ENCODE measurements around the gene THAP4. TPM values are rescaled to one million over a fixed set of nuclear protein-coding genes. Genes with fewer than 3 reads are reported as not detected.

Gene THAP4
- total RNA-seq, 1 donor from 2014 or later = 61.0 TPM

DNA sequence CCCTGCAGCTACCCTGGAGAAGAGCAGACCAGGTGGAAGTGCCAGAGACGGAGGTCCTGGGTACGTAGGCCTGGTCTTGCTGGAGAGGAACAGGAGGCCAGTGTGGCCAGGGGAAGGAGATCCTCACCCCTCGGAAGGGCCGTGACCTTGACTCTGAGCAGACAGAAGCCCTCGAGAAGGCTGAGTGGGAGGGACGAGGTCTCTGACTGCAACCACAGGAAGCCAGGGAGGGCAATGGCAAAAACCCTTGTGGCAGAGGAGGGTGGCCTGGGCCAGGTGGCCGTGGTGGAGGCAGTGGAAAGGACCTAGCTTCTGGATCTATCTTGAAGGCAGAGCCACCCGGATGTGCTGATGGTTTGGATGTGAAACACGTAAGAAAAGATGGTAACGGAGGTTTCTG, 28.1 kb downstream of the THAP4 start:
- H3K36me3 Mint-ChIP-seq (ENCODE audit: insufficient read depth) = no peaks in the 10 kb centered on the region
- TF ChIP-seq, protein P1, sequence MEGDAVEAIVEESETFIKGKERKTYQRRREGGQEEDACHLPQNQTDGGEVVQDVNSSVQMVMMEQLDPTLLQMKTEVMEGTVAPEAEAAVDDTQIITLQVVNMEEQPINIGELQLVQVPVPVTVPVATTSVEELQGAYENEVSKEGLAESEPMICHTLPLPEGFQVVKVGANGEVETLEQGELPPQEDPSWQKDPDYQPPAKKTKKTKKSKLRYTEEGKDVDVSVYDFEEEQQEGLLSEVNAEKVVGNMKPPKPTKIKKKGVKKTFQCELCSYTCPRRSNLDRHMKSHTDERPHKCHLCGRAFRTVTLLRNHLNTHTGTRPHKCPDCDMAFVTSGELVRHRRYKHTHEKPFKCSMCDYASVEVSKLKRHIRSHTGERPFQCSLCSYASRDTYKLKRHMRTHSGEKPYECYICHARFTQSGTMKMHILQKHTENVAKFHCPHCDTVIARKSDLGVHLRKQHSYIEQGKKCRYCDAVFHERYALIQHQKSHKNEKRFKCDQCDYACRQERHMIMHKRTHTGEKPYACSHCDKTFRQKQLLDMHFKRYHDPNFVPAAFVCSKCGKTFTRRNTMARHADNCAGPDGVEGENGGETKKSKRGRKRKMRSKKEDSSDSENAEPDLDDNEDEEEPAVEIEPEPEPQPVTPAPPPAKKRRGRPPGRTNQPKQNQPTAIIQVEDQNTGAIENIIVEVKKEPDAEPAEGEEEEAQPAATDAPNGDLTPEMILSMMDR (IDR thresholded peaks at IDR 0.05; ENCODE audit: unreplicated experiment) = no peak
- DNase-seq (ENCODE audit: low spot score, unreplicated experiment) = no peak
- H3K9me3 Mint-ChIP-seq (ENCODE audit: low read depth) = no peaks in the 10 kb centered on the region
- H3K4me1 Mint-ChIP-seq (ENCODE audit: low read depth) = peaks cover 2% of the 10 kb centered on the region
- H3K4me3 Mint-ChIP-seq (ENCODE audit: low read depth) = peak overlapping the region; percentile 64
- H3K27ac Mint-ChIP-seq = peak overlapping the region; percentile 26
- H3K27me3 Mint-ChIP-seq = no peaks in the 10 kb centered on the region

DNA sequence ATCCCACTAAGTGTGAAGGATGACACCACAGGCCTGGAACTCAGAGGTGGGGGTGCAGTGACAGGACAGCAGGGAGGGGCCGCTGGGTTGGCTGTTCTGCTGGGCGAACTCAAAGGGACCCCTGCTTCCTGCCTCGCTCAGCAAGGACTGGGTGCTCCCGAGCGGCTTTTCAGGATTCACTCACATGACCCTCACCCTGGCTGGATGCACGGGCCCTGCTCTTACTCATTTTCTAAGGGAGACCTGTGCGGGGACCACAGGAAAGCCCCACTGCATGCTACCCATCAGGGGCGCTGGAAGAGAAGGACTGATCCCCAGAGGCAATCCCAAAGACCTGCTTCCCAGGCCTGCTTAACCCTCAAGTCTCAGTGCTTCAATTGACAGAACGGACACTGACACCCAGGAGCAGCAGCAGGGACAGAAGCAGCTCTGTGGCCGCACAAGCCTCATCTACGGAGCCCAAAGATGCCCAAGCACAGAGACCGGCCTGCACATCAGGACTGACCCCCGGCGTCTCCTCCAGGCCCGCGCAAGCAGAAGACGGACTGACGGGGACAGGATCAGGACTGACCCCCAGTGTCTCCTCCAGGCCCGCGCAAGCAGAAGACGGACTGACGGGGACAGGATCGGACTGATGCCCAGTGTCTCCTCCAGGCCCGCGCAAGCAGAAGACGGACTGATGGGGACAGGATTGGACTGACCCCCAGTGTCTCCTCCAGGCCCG, 29.6 kb downstream of the THAP4 start:
- H3K9me3 Mint-ChIP-seq (ENCODE audit: low read depth) = no peaks in the 10 kb centered on the region
- no peak for DNase-seq (ENCODE audit: low spot score, unreplicated experiment)
- H3K36me3 Mint-ChIP-seq (ENCODE audit: insufficient read depth) = peaks cover 2% of the 10 kb centered on the region
- H3K4me3 Mint-ChIP-seq (ENCODE audit: low read depth) = no peak overlapping the region
- H3K4me1 Mint-ChIP-seq (ENCODE audit: low read depth) = peaks cover 2% of the 10 kb centered on the region
- no peaks in the 10 kb centered on the region for H3K27me3 Mint-ChIP-seq
- no peak overlapping the region for H3K27ac Mint-ChIP-seq
- TF ChIP-seq, protein P1 (IDR thresholded peaks at IDR 0.05; ENCODE audit: unreplicated experiment) = no peak

DNA sequence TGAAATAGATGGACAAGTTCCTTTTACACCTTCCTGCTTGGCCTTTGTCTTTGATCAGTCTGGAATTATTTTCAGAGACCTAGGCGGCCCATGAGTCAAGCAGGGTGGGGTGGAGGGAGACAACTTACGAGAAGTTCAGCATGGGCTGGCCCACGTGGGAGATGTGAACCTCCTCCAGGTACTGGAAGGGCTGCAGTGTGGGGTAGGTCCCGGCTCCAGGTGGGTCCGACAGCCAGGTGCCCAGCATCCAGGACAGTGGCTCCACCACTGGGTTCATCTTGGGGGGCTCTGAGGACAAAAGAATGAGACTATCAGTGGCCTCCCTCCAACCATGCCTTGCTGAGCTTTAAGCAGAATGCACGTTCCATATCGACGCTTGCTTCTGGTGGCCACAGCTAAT, 30.8 kb downstream of the THAP4 start:
- TF ChIP-seq, protein P1 (IDR thresholded peaks at IDR 0.05; ENCODE audit: unreplicated experiment) = no peak
- no peak overlapping the region for H3K4me3 Mint-ChIP-seq (ENCODE audit: low read depth)
- H3K4me1 Mint-ChIP-seq (ENCODE audit: low read depth) = peaks cover 2% of the 10 kb centered on the region
- no peaks in the 10 kb centered on the region for H3K27me3 Mint-ChIP-seq
- H3K27ac Mint-ChIP-seq = no peak overlapping the region
- no peak for DNase-seq (ENCODE audit: low spot score, unreplicated experiment)
- H3K36me3 Mint-ChIP-seq (ENCODE audit: insufficient read depth) = peaks cover 4% of the 10 kb centered on the region
- no peaks in the 10 kb centered on the region for H3K9me3 Mint-ChIP-seq (ENCODE audit: low read depth)

DNA sequence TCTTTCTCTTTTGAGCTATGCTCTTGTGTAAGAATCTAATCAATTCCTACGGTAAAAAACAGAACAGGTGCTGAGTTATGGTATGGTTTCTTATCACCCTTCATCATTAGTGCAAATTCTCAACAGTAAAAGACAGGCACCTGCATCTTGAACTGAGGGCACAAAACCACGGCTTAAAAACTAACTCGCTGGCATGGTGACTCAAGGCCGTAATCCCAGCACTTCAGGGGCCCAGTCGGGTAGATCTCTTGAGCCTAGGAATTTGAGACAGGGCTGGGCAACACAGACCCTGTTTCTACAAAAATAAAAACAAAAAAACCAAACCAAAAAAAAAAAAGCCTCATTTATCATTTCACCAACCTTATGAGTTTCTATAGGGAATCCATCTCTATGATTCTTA, 33.3 kb downstream of the THAP4 start:
- no peak overlapping the region for H3K4me3 Mint-ChIP-seq (ENCODE audit: low read depth)
- DNase-seq (ENCODE audit: low spot score, unreplicated experiment) = no peak
- no peaks in the 10 kb centered on the region for H3K27me3 Mint-ChIP-seq
- peaks cover 11% of the 10 kb centered on the region for H3K36me3 Mint-ChIP-seq (ENCODE audit: insufficient read depth)
- H3K4me1 Mint-ChIP-seq (ENCODE audit: low read depth) = no peaks in the 10 kb centered on the region
- TF ChIP-seq, protein P1 (IDR thresholded peaks at IDR 0.05; ENCODE audit: unreplicated experiment) = no peak
- H3K9me3 Mint-ChIP-seq (ENCODE audit: low read depth) = no peaks in the 10 kb centered on the region
- no peak overlapping the region for H3K27ac Mint-ChIP-seq

DNA sequence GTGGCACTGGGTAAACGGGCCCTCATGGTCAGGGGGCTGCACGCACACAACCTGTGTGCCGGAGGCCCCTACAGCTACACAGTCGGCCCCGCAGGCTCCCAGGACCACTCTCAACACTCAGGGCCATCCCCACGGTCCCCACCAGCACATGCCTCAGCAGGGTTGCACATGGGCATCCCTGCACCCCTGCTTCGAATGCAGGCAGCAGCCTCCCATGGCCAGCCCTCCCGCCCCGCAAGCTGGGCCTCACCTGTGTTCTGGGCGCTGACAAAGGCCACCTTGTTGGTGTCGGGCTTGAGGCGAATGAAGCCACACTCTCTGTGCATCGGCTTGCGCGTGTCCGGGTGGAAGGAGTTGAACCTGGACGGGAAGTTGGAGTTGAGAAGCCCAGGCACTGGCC, 34.2 kb downstream of the THAP4 start:
- Mint-ChIP-seq H3K36me3 (ENCODE audit: insufficient read depth) (peaks cover 12% of the 10 kb centered on the region), H3K4me3 (ENCODE audit: low read depth) (no peak overlapping the region), H3K4me1 (ENCODE audit: low read depth) (no peaks in the 10 kb centered on the region), H3K27ac (no peak overlapping the region), H3K27me3 (no peaks in the 10 kb centered on the region), H3K9me3 (ENCODE audit: low read depth) (no peaks in the 10 kb centered on the region)
- DNase-seq (ENCODE audit: low spot score, unreplicated experiment) = no peak
- TF ChIP-seq, protein P1 (IDR thresholded peaks at IDR 0.05; ENCODE audit: unreplicated experiment) = no peak
